Mucosa of descending colon (tissue), 3 donors: Measurements from ENCODE around the gene SPAG16. TPM values are rescaled to one million over a fixed set of nuclear protein-coding genes. Genes with fewer than 3 reads are reported as not detected.

Experiments
- ATAC-seq: fragments of 200-7000 bp; cut with Tn5 transposase; one replicate; pipeline ENCODE4 v1.9.1; 2020; ENCODE audit warnings: mild to moderate bottlenecking, moderate library complexity
- DNase-seq, 3 donors: peaks; one replicate each; pipeline ENCODE4 v3.0.0-alpha.2; 2020
- H3K36me3 ChIP-seq: fragments of 200-600 bp; one replicate; pipeline ENCODE4 v1.8.0; 2021; ENCODE audit warnings: low read depth, mild to moderate bottlenecking
- H3K4me1 ChIP-seq: fragments of 200-600 bp; one replicate; pipeline ENCODE4 v1.8.0; 2021; ENCODE audit warnings: low read depth, mild to moderate bottlenecking
- H3K4me3 ChIP-seq: fragments of 200-600 bp; one replicate; pipeline ENCODE4 v1.8.0; 2021; ENCODE audit warnings: mild to moderate bottlenecking
- H3K9me3 ChIP-seq: fragments of 200-600 bp; one replicate; pipeline ENCODE4 v1.8.0; 2021; ENCODE audit warnings: mild to moderate bottlenecking
- intact Hi-C, 2 donors: fragments of 100-400 bp; cut with DNase I in 1 of 2; cut with micrococcal nuclease in 1 of 2; formaldehyde crosslinking; loops; one replicate each; pipeline versions ENCODE4 v1.11.0 to v1.11.1; 2022; cut with DNase I, micrococcal nuclease
- total RNA-seq, 3 donors: library from RNA; stranded (reverse); fragmentation: NEBNext Ultra II Directional in 2 of 3; extraction: Animal tissue kit (Norgen Biotek cat#: 25700) in 2 of 3; gene quantifications; one replicate each; pipeline versions ENCODE4 v1.2.1 to v1.2.4, GENCODE V29; 2021 to 2023
- TF ChIP-seq, protein P1 (sequence below): fragments of 200-600 bp; IDR thresholded peaks from one replicate; pipeline ENCODE4 v1.8.0; 2022; ENCODE audit warnings: antibody characterized with exemption, mild to moderate bottlenecking
- donor health status: DM: no; HTN: no; CAD: no; lungs with moderate emphysema.
- donor health status: DM: no; HTN: no; CAD: no.
- donor health status: DM: no; HTN: yes; CAD: no.

The SPAG16 gene
- total RNA-seq, 3 donors from 2014 or later = 18.1 to 20.3 (median 18.5) TPM

DNA sequence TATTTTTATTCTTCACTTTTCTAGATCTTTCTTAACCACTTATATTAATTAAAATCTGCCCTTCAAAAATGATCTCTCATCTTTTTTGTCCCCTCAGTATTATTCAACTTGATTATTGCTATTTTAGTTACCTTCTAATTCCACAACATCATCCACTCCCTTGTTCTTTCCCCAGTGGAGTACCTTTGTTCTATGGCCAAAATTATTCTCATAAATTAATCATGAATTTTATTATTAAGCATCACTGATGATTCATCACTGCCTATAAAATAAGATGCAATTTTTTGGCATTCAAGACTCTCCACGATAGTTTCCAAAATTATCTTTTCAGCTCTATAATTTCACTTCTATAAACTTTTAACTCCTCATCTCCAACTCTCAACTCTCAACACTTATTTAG, 505.7 kb downstream of the SPAG16 start:
- H3K4me3 ChIP-seq = no peak overlapping the region
- intact Hi-C loops = no loop called here
- no peaks in the 10 kb centered on the region for H3K4me1 ChIP-seq
- ATAC-seq (no peak), DNase-seq (no peak)
- H3K9me3 ChIP-seq = no peaks in the 10 kb centered on the region
- TF ChIP-seq, protein P1, sequence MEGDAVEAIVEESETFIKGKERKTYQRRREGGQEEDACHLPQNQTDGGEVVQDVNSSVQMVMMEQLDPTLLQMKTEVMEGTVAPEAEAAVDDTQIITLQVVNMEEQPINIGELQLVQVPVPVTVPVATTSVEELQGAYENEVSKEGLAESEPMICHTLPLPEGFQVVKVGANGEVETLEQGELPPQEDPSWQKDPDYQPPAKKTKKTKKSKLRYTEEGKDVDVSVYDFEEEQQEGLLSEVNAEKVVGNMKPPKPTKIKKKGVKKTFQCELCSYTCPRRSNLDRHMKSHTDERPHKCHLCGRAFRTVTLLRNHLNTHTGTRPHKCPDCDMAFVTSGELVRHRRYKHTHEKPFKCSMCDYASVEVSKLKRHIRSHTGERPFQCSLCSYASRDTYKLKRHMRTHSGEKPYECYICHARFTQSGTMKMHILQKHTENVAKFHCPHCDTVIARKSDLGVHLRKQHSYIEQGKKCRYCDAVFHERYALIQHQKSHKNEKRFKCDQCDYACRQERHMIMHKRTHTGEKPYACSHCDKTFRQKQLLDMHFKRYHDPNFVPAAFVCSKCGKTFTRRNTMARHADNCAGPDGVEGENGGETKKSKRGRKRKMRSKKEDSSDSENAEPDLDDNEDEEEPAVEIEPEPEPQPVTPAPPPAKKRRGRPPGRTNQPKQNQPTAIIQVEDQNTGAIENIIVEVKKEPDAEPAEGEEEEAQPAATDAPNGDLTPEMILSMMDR = no peak
- H3K36me3 ChIP-seq = no peaks in the 10 kb centered on the region

DNA sequence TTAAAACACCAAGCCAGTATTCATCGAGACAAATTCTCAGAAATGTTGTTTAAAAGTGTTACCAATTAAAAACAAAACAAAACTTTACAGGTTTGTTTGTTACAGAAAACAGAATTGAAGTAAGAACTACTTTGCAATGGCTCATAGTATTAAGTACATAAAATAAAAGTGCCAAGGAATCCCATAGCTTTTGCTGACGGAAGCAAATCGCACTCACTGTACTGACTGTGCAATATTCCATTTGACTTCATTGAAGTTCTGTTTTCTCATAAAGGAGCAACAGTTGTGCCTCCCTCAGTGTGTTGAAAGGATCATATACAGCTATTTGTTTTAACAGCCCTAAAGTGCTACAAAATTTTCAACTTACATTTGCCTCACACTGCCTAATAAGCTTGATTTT, 507.8 kb downstream of the SPAG16 start:
- Histone ChIP-seq H3K4me1 (no peaks in the 10 kb centered on the region), H3K9me3 (no peaks in the 10 kb centered on the region), H3K4me3 (no peak overlapping the region), H3K36me3 (no peaks in the 10 kb centered on the region)
- ATAC-seq (no peak), DNase-seq (no peak)
- TF ChIP-seq, protein P1 = no peak
- intact Hi-C loops = no loop called here

DNA sequence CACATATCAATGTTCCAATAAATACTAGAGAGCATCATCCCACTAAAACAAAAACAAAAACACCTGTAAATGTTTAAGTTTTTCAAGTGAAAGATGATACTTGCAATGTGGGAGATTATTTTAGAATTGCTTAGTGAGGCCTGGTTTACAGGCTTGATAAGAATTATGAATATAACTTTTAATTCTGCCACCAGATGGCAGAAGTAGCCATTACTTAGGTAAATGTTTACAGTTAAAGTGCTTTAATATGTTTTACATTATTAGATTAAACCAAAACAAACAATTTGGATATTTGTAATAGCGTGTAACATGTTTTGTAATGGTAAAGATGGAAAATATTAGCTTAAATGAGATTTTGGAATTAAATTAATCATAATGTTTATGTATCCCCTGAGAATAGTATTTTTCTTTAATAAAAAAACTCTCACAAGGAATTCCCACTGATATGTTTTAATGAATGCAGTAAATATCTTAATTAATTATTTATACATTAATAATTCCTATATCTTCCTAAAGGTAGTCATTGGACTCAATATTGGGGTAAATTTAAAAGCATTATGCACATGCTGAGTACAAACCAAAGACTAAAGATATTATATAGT, 522.0 kb downstream of the SPAG16 start:
- Histone ChIP-seq H3K4me3 (no peak overlapping the region), H3K4me1 (no peaks in the 10 kb centered on the region), H3K36me3 (no peaks in the 10 kb centered on the region), H3K9me3 (no peaks in the 10 kb centered on the region)
- intact Hi-C loops = no loop called here
- no peak for DNase-seq
- TF ChIP-seq, protein P1 = no peak
- ATAC-seq = no peak

DNA sequence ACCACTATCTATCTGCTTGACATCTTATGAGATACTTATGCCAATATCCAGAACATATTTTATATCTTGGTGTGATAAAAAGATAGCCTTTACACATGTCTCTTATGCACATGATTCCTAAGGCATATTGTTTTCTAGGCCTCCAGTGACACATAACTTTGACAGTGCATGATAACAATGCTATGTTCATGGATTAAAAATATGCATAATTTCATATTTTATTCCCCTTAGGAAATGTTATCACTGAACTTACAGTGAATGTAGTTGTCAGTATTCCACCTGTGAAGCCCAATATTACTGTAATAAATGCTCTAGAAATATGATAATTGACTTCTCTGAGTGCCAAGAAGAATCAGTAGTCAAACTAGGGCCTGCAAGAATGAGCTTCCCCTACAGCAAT, 532.3 kb downstream of the SPAG16 start:
- DNase-seq (no peak), ATAC-seq (no peak)
- Histone ChIP-seq H3K4me3 (no peak overlapping the region), H3K9me3 (no peaks in the 10 kb centered on the region), H3K36me3 (no peaks in the 10 kb centered on the region), H3K4me1 (no peaks in the 10 kb centered on the region)
- intact Hi-C loops = no loop called here
- TF ChIP-seq, protein P1 = no peak

DNA sequence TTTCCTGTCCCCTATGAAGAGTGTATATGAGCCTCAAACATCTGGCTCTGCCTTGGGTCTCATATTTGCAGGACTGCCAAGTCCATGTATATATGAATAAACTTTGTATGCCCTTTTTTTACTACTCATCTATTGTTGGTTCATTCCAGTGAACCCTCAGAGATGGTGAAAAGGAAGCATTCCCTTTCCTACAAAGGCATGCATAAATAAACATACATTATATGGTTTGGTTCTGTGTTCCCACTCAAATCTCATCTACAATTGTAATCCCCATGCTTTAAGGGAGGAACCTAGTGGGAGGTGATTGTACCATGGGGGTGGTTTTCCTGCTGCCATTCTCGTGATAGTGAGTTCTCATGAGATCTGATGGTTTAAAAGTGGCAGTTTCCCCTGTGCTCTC, 534.2 kb downstream of the SPAG16 start:
- H3K4me3 ChIP-seq = no peak overlapping the region
- H3K4me1 ChIP-seq = no peaks in the 10 kb centered on the region
- TF ChIP-seq, protein P1 = no peak
- intact Hi-C loops = no loop called here
- no peaks in the 10 kb centered on the region for H3K36me3 ChIP-seq
- ATAC-seq (no peak), DNase-seq (no peak)
- peaks cover 4% of the 10 kb centered on the region for H3K9me3 ChIP-seq

DNA sequence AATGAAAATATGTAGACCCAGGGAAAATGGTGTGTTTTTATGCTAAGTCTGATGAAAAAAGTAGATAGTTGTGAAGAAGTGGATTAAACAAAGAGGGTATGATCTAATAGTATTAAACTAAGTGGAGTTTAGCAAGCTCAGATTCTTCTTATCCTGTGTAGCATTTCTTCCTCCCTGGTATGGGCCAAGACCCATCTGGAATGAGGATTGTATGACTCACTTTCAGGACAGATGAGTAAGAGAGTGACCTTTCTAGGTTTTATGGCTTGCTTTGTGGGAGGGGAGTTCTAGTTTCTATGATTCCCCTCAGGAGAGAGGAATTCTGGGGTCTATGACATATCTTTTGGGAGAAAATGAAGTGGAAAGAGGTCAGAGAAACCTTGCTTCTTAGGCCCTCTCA, 550.1 kb downstream of the SPAG16 start:
- Histone ChIP-seq H3K36me3 (no peaks in the 10 kb centered on the region), H3K4me1 (no peaks in the 10 kb centered on the region), H3K9me3 (no peaks in the 10 kb centered on the region), H3K4me3 (no peak overlapping the region)
- TF ChIP-seq, protein P1 = no peak
- intact Hi-C loops = no loop called here
- DNase-seq = no peak
- no peak for ATAC-seq
